HUES6 (cell line): Measurements from ENCODE around the gene NOXO1.

Experiments
- H3K27ac ChIP-seq: 2 replicates; pipeline ENCODE4 v1.7.0; 2013; ENCODE audit warnings: low read depth, mild to moderate bottlenecking, low read length, inconsistent platforms
- H3K27me3 ChIP-seq: 2 replicates; pipeline ENCODE4 v1.6.1; 2013; ENCODE audit warnings: low read length; ENCODE audit not compliant: control insufficient read depth, insufficient read depth
- H3K36me3 ChIP-seq: 2 replicates; pipeline ENCODE4 v1.6.1; 2013; ENCODE audit warnings: low read length; ENCODE audit not compliant: control insufficient read depth, insufficient read depth
- H3K4me1 ChIP-seq: 2 replicates; pipeline ENCODE4 v1.6.1; 2013; ENCODE audit warnings: low read length; ENCODE audit not compliant: control insufficient read depth, insufficient read depth
- H3K4me3 ChIP-seq: 2 replicates; pipeline ENCODE4 v1.5.1; 2013; ENCODE audit warnings: low read depth, low read length
- H3K9ac ChIP-seq: one replicate; pipeline ENCODE4 v1.6.1; 2013; ENCODE audit warnings: mild to moderate bottlenecking, low read length
- H3K9me3 ChIP-seq: 2 replicates; pipeline ENCODE4 v1.6.1; 2013; ENCODE audit warnings: low read depth, low read length; ENCODE audit not compliant: control insufficient read depth, insufficient read depth

Gene NOXO1, protein sequence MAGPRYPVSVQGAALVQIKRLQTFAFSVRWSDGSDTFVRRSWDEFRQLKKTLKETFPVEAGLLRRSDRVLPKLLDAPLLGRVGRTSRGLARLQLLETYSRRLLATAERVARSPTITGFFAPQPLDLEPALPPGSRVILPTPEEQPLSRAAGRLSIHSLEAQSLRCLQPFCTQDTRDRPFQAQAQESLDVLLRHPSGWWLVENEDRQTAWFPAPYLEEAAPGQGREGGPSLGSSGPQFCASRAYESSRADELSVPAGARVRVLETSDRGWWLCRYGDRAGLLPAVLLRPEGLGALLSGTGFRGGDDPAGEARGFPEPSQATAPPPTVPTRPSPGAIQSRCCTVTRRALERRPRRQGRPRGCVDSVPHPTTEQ

DNA sequence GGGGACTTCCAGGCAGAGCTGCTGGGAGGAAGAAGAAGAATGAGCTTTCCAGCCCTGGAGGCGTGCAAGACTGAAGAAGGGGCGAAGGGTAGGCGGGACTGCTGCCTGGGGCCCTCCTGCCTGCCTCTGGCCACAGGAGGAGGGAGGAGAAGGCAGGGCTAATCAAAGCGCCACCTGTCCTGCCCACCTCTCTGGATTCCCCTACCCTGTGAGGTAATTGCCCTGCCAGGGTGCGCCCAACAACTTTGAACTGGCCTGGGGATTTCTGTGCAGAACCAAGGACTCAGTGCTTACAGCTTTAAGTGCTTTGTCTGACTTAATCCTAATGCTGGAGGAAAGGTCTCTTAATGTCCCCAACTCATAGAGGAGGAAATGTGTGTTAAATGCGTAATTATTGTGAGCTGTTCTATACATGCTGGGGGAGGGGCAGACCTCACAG lies at the start of gene NOXO1:
Gene NOXO1 (minus strand): TSS at position 72 of the 439 bp plus-strand sequence. CDS start 290 bp downstream, outside the sequence.
- Histone ChIP-seq H3K27ac (no peak within 1 kb of the TSS), H3K4me3 (peak within 1 kb of the TSS; percentile 69), H3K9me3 (no peaks in the 10 kb centered on the region), H3K9ac (peak within 1 kb of the TSS; percentile 12), H3K4me1 (peaks cover 34% of the 10 kb centered on the region), H3K27me3 (peaks cover 43% of the 10 kb centered on the region), H3K36me3 (peaks cover 28% of the 10 kb centered on the region)

DNA sequence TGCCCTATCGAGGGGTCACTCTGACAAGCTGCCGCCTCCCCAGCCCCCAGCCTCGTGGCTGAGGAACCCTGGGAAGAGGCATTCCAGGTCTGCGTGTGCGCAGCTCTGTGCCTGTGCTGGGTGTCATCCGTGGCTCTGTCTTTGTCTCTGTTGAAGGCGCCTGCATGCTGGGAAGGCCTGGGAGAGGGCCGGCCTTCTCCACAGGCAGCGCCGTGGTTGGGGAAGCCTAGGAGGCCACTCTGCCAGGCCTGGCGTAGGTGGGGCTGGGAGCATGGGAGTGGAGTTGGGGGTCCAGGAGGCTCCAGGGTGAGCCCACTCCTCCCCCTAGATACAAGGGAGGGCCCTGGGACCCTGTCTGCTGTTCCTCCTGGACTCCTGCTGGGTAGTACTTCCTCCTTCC lies 48.8 kb upstream of the NOXO1 start:
- no peak overlapping the region for H3K4me3 ChIP-seq
- H3K4me1 ChIP-seq, result peaks cover 20% of the 10 kb centered on the region
- no peaks in the 10 kb centered on the region for H3K36me3 ChIP-seq
- H3K27ac ChIP-seq, result no peak overlapping the region
- H3K9me3 ChIP-seq, result no peaks in the 10 kb centered on the region
- H3K27me3 ChIP-seq, result peaks cover 24% of the 10 kb centered on the region
- no peak overlapping the region for H3K9ac ChIP-seq

DNA sequence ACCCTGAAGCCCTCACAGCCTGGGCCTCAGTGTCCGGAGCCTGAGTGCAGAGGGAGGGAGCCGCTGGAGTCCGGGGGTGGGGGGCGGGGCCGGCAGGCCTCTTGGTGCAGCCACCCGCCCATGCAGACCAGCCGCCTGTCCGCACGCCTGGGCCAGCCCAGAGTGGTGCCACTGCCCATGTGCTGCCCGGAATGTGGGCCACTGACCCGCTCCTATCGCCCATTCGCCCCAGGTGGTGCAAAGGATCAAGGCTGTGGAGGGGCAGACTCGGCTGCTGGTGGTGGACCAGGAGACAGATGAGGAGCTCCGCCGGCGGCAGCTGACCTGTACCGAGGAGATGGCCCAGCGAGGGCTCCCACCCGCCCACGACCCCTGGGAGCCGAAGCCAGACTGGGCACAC lies 48.1 kb upstream of the NOXO1 start:
- Histone ChIP-seq H3K27me3 (peaks cover 24% of the 10 kb centered on the region), H3K4me3 (no peak overlapping the region), H3K9ac (no peak overlapping the region), H3K27ac (no peak overlapping the region), H3K36me3 (no peaks in the 10 kb centered on the region), H3K9me3 (no peaks in the 10 kb centered on the region), H3K4me1 (peaks cover 20% of the 10 kb centered on the region)

DNA sequence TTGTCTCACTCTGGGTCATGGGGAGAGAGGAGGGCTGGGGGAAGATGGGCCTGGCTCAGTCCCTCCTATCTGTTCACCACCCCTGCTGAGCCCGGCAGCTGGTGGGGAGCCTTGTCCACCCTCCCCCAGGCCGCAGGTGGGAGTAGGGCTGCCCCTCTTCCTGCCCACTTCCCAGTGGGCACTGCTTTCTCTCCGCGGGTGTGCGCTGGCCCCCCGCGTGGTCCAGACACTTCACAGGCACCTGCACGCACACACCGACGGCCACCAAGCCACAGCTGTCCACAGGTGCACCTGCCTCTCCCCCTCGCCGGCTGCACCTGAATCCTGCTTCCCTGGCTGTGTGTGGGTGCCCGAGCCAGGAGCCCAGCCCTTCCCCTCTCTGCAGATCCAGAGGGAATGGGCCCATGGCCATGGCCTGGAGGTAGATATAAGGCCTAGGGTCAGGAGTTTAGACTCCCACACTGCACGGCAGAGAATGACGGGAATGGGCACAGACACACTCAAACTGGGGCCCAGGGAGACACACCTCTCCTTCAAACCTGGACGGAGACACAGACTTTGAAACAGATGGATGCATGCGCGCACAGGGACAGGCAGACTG lies 47.5 kb upstream of the NOXO1 start:
- H3K27ac ChIP-seq, result no peak overlapping the region
- no peaks in the 10 kb centered on the region for H3K36me3 ChIP-seq
- no peaks in the 10 kb centered on the region for H3K9me3 ChIP-seq
- peaks cover 22% of the 10 kb centered on the region for H3K4me1 ChIP-seq
- peaks cover 30% of the 10 kb centered on the region for H3K27me3 ChIP-seq
- H3K4me3 ChIP-seq, result no peak overlapping the region
- no peak overlapping the region for H3K9ac ChIP-seq

DNA sequence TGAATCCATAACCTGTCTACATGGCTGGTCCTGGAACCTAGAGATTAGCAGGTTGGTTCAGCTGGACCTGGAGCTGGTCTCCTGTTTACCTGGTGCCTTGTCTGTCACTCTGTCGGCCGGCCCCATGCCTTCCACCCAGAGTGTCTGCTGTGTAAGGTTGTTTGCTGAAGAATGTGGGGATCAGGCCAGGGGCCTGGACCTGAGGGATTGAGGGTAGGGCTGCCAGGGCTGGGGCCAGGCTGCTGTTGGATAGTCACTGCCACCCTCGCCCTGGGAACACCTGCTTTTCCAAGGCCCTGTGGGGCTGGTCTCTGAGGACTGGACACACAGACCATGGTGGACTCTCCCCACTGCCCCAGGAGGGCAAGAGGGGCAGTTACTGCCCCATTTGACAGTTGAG lies 46.9 kb upstream of the NOXO1 start:
- no peak overlapping the region for H3K9ac ChIP-seq
- no peak overlapping the region for H3K4me3 ChIP-seq
- H3K27ac ChIP-seq, result no peak overlapping the region
- no peaks in the 10 kb centered on the region for H3K9me3 ChIP-seq
- peaks cover 17% of the 10 kb centered on the region for H3K4me1 ChIP-seq
- H3K36me3 ChIP-seq, result no peaks in the 10 kb centered on the region
- H3K27me3 ChIP-seq, result peaks cover 30% of the 10 kb centered on the region

DNA sequence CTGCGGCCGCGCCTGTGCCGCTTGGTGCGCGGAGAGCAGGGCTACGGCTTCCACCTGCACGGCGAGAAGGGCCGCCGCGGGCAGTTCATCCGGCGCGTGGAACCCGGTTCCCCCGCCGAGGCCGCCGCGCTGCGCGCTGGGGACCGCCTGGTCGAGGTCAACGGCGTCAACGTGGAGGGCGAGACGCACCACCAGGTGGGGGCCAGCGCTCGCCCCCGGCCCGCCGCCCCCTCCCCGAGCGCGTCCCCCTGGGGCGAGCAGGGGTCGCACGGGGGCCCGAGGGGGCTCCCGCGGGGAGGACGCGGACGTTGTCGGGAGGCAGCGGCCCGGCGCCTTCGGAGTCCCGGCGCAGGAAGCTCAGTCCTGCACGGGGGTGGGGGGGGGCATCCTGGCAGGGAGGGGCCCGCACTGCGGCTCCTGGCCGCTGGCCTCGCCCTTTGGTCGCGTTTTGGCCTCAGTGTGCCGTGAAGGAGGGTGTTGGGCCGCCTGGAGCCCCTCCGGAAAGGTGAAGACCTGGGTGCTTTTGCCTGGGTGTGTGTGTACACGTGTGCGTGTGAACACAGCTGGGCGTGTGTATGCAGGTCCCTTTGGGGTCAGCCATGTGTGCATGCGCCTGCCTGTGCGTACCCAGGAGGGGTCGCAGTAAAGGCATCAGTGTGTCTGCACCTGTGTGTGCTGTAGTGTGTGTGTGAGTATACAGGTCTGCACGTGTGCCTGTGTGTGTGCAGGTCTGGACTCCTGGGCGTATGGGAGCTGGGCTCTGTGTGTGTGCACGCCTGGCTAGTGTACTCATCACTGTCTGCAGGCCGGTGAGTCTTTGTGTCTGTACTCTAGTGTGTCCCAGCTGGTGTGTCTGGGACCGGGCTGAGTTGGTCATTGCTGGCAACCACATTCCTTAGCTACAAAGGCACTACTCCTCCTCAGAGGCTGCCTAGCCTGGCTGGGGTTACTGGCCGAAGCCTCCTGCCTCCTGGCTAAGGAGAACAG lies 46.0 kb upstream of the NOXO1 start:
- Histone ChIP-seq H3K27ac (no peak overlapping the region), H3K9ac (peak overlapping the region; percentile 45), H3K4me3 (peak overlapping the region; percentile 48)

DNA sequence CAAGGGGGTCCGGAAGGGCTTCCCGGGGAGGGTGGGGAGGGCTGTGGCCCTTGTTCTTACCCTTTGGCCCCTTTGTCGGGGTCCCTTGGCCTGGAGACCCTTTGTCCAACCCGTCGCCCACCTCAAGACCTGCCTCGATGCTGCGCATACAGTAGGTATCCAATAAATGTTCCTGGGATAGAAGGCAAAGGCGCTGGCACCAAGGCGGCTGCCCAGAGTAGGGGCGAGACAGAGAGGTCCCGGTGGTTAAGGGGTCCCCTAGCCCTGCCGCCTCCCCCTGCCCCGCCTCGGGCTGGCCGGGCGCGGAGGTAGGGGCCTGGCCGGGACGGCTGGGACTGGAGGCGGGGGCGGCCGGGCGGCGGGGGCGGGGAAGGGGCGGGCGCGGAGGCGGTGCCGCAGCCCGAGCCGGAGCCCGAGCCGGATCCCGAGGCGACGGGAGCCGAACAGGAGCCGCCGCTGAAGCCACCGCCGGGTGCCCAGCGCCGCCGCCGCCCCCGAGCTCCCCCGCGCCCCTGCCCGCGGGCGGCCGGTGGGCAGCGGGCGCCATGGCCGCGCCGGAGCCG lies 45.3 kb upstream of the NOXO1 start, which contains the start of gene NHERF2:
Gene NHERF2 (plus strand): TSS at position 442 of the 563 bp plus-strand sequence. CDS start 104 bp downstream, at position 546.
- Histone ChIP-seq H3K27me3 (peaks cover 34% of the 10 kb centered on the region), H3K36me3 (no peaks in the 10 kb centered on the region), H3K4me3 (peak within 1 kb of the TSS; percentile 52), H3K9me3 (no peaks in the 10 kb centered on the region), H3K9ac (peak within 1 kb of the TSS; percentile 45), H3K27ac (no peak within 1 kb of the TSS), H3K4me1 (peaks cover 17% of the 10 kb centered on the region)

More for the DNA sequence above, 46.0 kb upstream of the NOXO1 start:
- no peaks in the 10 kb centered on the region for H3K36me3 ChIP-seq
- no peaks in the 10 kb centered on the region for H3K9me3 ChIP-seq
- peaks cover 30% of the 10 kb centered on the region for H3K27me3 ChIP-seq
- peaks cover 17% of the 10 kb centered on the region for H3K4me1 ChIP-seq

DNA sequence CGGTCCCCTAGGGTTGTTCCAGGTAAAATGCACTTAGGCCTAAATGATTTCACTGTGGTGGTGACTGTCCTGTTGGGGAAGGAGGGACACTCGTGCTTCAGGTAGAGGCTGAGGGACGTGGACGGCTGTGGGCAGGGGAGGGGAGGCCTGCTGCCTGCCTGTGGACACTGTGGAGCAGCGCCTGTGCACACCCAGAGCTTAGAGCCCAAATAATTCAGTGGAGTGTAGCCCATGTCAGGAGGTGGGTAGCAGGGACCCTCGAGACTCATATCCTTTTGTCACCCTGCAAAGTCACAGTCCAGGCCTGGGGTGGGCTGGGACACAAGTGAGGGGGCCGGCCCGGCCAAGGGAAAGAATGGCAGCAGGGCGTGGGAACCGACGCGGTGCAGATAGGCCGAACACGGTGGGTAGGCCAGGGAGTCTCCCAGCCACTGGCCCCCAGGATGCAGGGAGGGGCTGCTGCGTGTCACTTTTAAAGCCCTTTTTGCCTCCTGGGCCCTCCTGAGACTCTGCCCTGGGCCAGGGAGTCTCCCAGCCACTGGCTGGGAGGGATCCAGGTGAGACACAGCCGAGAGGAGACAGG lies 44.7 kb upstream of the NOXO1 start:
- H3K9ac ChIP-seq, result no peak overlapping the region
- H3K4me3 ChIP-seq, result peak overlapping the region; percentile 52; the same call in 1 of the 2 replicates

DNA sequence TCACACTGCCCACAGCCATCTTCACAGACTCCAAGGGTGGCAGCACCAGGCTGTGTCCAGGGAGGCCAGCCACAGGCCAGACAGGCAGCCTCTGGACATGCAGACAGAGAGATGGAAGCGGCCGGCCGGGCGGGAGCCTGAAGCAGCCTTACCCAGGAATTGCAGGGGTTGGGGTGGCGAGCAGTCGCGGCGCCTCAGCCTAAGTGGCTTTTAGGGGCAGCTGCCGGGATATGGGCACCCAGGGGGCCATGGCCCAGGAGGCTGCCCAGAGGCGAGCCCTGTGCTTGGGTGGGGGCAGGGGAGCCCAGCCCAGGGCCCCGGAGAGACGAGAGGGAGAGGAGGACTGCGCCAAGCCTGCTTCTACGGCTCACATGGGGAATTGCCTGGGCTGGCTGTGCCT lies 44.0 kb upstream of the NOXO1 start:
- Histone ChIP-seq H3K4me1 (peaks cover 17% of the 10 kb centered on the region), H3K9me3 (no peaks in the 10 kb centered on the region), H3K4me3 (no peak overlapping the region), H3K9ac (no peak overlapping the region), H3K27me3 (peaks cover 47% of the 10 kb centered on the region), H3K36me3 (no peaks in the 10 kb centered on the region), H3K27ac (no peak overlapping the region)

More for the DNA sequence above, 44.7 kb upstream of the NOXO1 start:
- H3K36me3 ChIP-seq, result no peaks in the 10 kb centered on the region
- peaks cover 17% of the 10 kb centered on the region for H3K4me1 ChIP-seq
- H3K27me3 ChIP-seq, result peaks cover 40% of the 10 kb centered on the region
- H3K27ac ChIP-seq, result no peak overlapping the region
- H3K9me3 ChIP-seq, result no peaks in the 10 kb centered on the region

DNA sequence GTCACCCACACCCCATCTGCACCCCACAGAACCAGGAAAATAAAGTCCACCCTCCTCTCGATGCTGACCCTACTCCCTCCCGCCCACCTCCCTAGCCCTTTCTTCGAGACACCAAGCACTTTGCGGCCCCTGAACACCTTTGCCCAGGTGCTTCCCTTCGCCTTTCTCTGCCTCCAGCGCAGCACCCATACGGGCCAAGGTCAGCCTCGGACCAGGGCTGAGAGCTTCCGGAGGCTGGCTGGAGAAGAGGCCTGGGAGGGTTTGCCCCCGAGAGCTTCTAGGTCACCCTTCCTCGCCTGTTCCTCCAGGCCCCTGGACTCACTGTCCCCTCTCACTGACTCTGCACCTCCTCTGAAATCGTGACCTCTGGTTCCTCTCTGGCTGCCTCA lies 42.8 kb upstream of the NOXO1 start:
- H3K9me3 ChIP-seq, result no peaks in the 10 kb centered on the region
- peaks cover 59% of the 10 kb centered on the region for H3K27me3 ChIP-seq
- H3K4me3 ChIP-seq, result peak overlapping the region; percentile 64; the same call in 1 of the 2 replicates
- H3K4me1 ChIP-seq, result peaks cover 17% of the 10 kb centered on the region
- H3K36me3 ChIP-seq, result no peaks in the 10 kb centered on the region
- no peak overlapping the region for H3K27ac ChIP-seq
- no peak overlapping the region for H3K9ac ChIP-seq
